NOMO-1 treated with DMSO at 0.1 percent for 48 hours (cell line): ENCODE data around the gene NDUFS4.
"Not testable (repeated sequence)": the region's sequence is repeated elsewhere in the genome, so short reads cannot be mapped to it uniquely, and the experiment has no call there.

Experiments used
- DNase-seq: peaks from one replicate; lab custom pipeline; 2025; ENCODE audit not compliant: unreplicated experiment; lab: John Stamatoyannopoulos, UW

The NDUFS4 gene

GRCh38 chr5:53560506-53561191, at the start of gene NDUFS4:
Gene NDUFS4, plus strand, starts transcription at chr5:53560639. Its CDS starts 24 bp downstream, at chr5:53560663.
- DNase-seq, result peak; percentile 81

- DNase-seq, result no peak
These were observed 47.9 kb upstream of the NDUFS4 start for GRCh38 chr5:53512539-53512938.

- DNase-seq, result no peak
These were observed 44.5 kb upstream of the NDUFS4 start for GRCh38 chr5:53515988-53516387.

- no peak for DNase-seq
These were observed 39.6 kb upstream of the NDUFS4 start for GRCh38 chr5:53520813-53521212.

- DNase-seq, result no peak
These were observed 22.7 kb upstream of the NDUFS4 start for GRCh38 chr5:53537711-53538110.

GRCh38 chr5:53540739-53541138, 19.7 kb upstream of the NDUFS4 start:
- not testable (repeated sequence) for DNase-seq

- DNase-seq, result no peak
These were observed 18.6 kb upstream of the NDUFS4 start for GRCh38 chr5:53541859-53542258.

GRCh38 chr5:53542926-53543325, 17.5 kb upstream of the NDUFS4 start:
- DNase-seq, result no peak

- DNase-seq, result no peak
These were observed 17.0 kb upstream of the NDUFS4 start for GRCh38 chr5:53543401-53543800.

- DNase-seq, result no peak
These were observed 14.7 kb upstream of the NDUFS4 start for GRCh38 chr5:53545744-53546143.

GRCh38 chr5:53547226-53547625, 13.2 kb upstream of the NDUFS4 start:
- no peak for DNase-seq

- not testable (repeated sequence) for DNase-seq
These were observed 11.9 kb upstream of the NDUFS4 start for GRCh38 chr5:53548501-53548900.

GRCh38 chr5:53549792-53550191, 10.6 kb upstream of the NDUFS4 start:
- DNase-seq, result no peak

- DNase-seq, result no peak
These were observed 7.9 kb upstream of the NDUFS4 start for GRCh38 chr5:53552561-53552960.

GRCh38 chr5:53554444-53554843, 6.0 kb upstream of the NDUFS4 start:
- DNase-seq, result no peak

- no peak for DNase-seq
These were observed 5.3 kb upstream of the NDUFS4 start for GRCh38 chr5:53555160-53555559.

- DNase-seq, result no peak
These were observed 4.4 kb upstream of the NDUFS4 start for GRCh38 chr5:53556001-53556400.

- DNase-seq, result no peak
These were observed 3.1 kb upstream of the NDUFS4 start for GRCh38 chr5:53557386-53557785.

- no peak for DNase-seq
These were observed 1.5 kb upstream of the NDUFS4 start for GRCh38 chr5:53558966-53559365.

- no peak for DNase-seq
These were observed 411 bp upstream of the NDUFS4 start for GRCh38 chr5:53560028-53560427.

GRCh38 chr5:53568401-53568800, 8.0 kb downstream of the NDUFS4 start:
- no peak for DNase-seq

- DNase-seq, result no peak
These were observed 8.4 kb downstream of the NDUFS4 start for GRCh38 chr5:53568871-53569270.

- DNase-seq, result no peak
These were observed 9.0 kb downstream of the NDUFS4 start for GRCh38 chr5:53569453-53569852.
